ENCODE results near the gene MRPL43. TPM values are rescaled to one million over a fixed set of nuclear protein-coding genes. Genes with fewer than 3 reads are reported as not detected.

MRPL43 gene
- total and polyA plus RNA-seq, 9 of the 15 experiments (the other 6 are each of a cell fraction or from before 2014, with no cell fraction given), result 15.1 to 63.7 (median 37.2) TPM

GRCh38 chr10:100988166-100988565 is 869 bp upstream of the MRPL43 start (continued):
- TF ChIP-seq E2F5 (CRISPR knock-in tag; IDR thresholded peaks at IDR 0.05) (no peak), HOXB6 (CRISPR knock-in tag; IDR thresholded peaks at IDR 0.05; ENCODE audit: borderline replicate concordance) (no peak), ZNF212 (CRISPR knock-in tag; IDR thresholded peaks at IDR 0.05) (no peak), MTA2 (IDR thresholded peaks at IDR 0.05; ENCODE audit: low read depth) (no peak), LARP7 (IDR thresholded peaks at IDR 0.05) (no peak), MTA1 (IDR thresholded peaks at IDR 0.05; ENCODE audit: borderline replicate concordance) (no peak), ZBTB40 (IDR thresholded peaks at IDR 0.05) (no peak), ZBTB40 (CRISPR knock-in tag; IDR thresholded peaks at IDR 0.05) (no peak), SNRNP70 (optimal IDR thresholded peaks at IDR 0.05; ENCODE audit: low read depth, low read length) (no peak), POLR2AphosphoS5 (IDR thresholded peaks at IDR 0.05; ENCODE audit: control insufficient read depth, insufficient read depth, low read depth, low read length) (no peak)
